ENCODE measurements around the gene ZSWIM4. TPM values are rescaled to one million over a fixed set of nuclear protein-coding genes. Genes with fewer than 3 reads are reported as not detected.
"Not testable (repeated sequence)": the region's sequence is repeated elsewhere in the genome, so short reads cannot be mapped to it uniquely, and the experiment has no call there.

Gene ZSWIM4
- total RNA-seq = 9.4 and 13.5 TPM in 2 replicates

DNA sequence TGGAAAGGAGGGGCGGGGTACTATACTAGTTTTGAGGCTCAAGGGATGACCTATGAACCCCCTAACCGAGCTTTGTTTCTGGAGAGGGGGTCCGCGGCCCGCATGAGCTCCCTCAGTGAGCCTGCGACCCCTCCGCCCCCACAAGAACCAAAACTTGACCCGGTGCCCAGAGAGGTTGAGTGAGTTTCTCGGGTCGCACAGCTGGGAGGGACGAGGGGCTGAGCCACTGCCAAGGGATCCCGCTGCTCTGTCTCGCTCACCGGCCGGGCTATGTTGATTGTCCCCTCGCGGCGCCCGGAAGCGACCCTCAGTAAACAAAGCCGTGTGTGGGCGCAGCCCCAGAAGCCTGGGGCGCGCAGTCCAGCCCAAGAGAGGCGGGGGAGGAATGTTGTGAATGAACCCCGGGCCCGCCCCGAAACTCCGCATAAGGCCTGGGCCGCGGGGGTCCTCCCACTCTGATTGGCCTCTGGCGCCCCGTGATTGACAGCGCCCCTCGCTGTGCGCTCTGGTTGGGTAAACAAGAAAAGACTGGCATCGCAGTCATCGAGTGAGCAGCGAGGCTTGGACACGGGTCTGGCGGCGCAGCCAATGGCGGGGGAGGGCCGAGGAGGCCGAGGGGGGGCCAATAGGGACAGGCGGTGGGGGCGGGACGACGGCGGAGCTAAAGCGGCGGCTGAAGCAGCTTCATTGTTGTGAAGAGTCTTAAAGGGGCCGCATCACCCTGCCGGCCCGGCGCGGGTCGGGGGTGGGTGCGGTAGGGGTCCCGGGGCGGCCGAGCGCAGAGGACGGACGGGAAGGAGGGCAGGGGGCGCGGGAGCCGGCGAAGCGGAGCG, at the start of gene ZSWIM4:
TSS of gene ZSWIM4 (plus strand) at position 687 of the 833 bp plus-strand sequence. CDS start 206 bp downstream, outside the sequence.
- TF ChIP-seq, protein P1, sequence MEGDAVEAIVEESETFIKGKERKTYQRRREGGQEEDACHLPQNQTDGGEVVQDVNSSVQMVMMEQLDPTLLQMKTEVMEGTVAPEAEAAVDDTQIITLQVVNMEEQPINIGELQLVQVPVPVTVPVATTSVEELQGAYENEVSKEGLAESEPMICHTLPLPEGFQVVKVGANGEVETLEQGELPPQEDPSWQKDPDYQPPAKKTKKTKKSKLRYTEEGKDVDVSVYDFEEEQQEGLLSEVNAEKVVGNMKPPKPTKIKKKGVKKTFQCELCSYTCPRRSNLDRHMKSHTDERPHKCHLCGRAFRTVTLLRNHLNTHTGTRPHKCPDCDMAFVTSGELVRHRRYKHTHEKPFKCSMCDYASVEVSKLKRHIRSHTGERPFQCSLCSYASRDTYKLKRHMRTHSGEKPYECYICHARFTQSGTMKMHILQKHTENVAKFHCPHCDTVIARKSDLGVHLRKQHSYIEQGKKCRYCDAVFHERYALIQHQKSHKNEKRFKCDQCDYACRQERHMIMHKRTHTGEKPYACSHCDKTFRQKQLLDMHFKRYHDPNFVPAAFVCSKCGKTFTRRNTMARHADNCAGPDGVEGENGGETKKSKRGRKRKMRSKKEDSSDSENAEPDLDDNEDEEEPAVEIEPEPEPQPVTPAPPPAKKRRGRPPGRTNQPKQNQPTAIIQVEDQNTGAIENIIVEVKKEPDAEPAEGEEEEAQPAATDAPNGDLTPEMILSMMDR (conservative IDR thresholded peaks at IDR 0.05; ENCODE audit: low read depth, low read length) = no peak
- H3K4me3 ChIP-seq (ENCODE audit: low read depth, low read length) = peak within 1 kb of the TSS; percentile 99
- DNase-seq (ENCODE audit: low read depth) = peak; percentile 79

DNA sequence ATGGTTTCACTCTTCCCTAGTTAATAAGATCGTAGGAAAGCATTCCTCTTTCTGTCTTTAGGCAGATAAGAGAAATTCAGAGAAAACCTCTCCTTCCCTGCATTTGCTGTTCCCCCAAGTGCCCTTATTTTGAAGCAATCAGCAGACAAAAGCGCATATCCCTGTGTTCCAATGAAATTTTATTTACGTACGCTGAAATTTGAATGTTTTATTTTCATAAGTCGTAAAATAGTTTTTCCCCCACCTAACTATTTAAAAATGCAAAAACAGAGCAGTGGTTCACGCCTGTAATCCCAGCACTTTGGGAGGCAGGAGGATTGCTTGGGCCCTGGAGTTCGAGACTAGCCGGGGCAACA, 48.2 kb upstream of the ZSWIM4 start:
- TF ChIP-seq, protein P1 (conservative IDR thresholded peaks at IDR 0.05; ENCODE audit: low read depth, low read length) = no peak
- H3K4me3 ChIP-seq (ENCODE audit: low read depth, low read length) = peak overlapping the region; percentile 72
- DNase-seq (ENCODE audit: low read depth) = no peak

DNA sequence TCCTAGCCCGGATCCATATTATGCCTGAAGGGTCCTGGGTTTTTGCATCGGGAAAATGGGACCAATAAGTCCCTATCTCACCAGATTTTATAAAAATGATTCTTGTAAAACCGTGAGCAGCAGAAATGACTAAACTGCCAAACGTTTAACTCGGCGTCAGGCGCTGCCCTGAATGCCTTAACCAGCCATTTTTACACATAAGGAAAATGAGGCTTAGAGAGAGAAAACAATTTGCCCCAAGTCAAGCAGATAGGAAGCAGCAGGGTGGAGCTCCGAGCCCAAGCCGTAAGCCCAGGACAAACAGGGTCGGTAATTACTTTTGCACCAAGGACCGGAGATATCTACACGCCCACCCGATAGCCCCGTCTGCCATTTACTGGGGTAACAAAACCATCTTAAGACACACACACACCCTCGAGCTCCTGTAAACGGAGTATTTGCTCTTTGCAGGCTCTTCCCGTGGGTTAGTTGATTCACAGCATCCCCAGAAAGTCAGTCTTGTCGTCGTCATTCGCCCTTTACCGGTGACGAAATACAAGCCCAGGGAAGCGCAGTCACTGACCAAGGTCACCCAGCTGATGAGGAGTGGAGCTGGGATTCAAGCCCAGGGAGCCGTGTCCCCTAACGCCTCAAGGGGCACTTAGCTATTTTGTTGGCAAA, 46.9 kb upstream of the ZSWIM4 start:
- H3K4me3 ChIP-seq (ENCODE audit: low read depth, low read length) = peak overlapping the region; percentile 72
- DNase-seq (ENCODE audit: low read depth) = no peak
- TF ChIP-seq, protein P1 (conservative IDR thresholded peaks at IDR 0.05; ENCODE audit: low read depth, low read length) = no peak

DNA sequence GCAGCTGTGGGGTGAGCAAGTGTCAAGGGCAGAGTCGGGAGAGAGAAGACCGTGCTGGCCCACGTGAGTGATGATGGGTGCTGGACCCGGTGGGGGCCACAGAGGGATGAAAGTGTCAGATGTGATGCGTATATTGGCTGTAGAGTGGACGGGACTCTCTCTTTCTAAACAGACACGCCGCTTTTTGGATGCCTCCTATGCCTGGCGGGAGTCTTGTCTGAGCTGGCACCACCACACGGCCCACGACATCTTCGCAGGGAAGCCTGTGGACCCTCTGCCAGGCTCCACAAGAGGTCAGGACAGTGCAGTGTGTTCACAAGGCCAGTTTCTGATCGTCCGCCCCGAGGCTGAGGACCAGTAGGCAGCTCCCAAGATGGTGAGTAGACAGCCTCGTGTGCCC, 43.8 kb upstream of the ZSWIM4 start:
- TF ChIP-seq, protein P1 (conservative IDR thresholded peaks at IDR 0.05; ENCODE audit: low read depth, low read length) = no peak
- no peak for DNase-seq (ENCODE audit: low read depth)
- H3K4me3 ChIP-seq (ENCODE audit: low read depth, low read length) = no peak overlapping the region

DNA sequence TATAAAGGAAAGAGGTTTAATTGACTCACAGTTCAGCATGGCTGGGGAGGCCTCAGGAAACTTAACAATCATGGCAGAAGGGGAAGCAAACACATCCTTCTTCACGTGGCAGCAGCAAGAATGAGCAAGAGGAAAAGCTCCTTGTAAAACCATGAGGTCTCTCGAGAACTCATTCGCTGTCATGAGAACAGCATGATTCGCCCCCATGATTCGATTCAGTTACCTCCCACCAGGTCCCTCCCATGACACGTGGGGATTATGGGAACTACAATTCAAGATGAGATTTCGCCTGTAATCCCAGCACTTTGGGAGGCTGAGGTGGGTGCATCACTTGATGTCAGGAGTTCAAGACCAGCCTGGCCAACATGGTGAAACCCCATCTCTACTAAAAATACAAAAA, 41.6 kb upstream of the ZSWIM4 start:
- DNase-seq (ENCODE audit: low read depth); H3K4me3 ChIP-seq (ENCODE audit: low read depth, low read length): not testable (repeated sequence)

DNA sequence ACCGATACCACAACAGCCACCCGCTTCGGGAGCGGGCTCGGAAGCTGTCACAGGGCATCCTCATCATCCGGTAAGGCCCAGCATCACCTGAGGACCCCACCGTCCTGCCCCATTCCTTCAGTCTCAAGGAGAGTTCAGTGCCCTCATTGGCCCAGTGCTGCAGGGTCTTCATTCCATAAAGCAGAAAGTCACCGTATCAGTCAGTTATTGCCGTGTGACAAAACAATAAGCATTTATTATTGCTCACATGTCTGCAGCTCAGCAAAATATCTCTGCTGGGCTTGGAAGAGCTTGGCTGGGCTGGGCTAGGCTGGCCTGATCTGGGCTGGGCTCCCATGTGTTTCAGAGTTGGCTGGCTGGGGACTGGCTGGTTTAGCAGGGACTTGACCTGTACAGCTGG, 39.0 kb upstream of the ZSWIM4 start:
- no peak overlapping the region for H3K4me3 ChIP-seq (ENCODE audit: low read depth, low read length)
- DNase-seq (ENCODE audit: low read depth) = no peak
- TF ChIP-seq, protein P1 (conservative IDR thresholded peaks at IDR 0.05; ENCODE audit: low read depth, low read length) = no peak

DNA sequence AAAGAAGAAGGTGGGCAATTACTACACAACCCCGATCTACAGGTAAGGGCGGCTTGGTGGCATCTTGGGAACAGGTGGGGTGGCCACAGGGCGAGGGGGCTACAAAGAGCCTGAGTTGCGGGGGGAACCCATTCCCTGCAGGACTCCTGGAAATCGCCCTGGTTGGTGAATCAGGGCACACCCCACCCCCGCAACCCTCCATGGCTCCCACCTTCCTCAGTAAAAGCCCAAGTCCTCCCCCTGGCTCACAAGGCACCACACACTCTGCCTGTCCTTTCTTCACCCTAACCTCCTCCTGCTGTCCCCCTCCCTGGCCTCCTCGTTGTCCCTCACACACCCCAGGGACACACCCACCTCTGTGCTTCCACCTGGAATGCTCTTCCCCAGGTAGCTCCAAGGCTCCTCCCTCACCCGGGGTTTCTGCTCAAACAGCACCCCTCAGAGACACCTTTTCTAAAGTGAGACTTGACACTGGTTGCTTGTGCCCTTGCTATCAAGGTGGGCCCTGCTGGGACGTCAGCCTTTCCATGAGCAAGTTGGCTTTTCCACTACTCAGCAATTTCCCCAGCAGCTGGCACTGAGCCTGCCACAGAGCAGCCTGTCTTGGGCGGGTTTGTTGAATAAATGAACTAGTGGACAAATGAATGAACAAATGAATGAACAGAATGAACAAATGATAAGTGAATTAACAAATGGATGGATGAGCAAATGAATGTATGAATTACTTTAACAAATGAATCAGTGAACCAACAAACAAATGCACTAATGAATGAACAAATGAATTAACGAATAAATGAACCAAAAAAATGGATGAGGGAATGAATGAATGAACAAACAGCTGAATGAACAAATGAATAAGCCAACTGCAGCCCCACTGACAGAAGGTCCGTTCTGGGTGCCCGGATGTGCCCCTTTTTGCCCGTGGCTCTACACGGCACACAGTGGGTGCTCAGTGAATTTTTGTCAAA, 37.2 kb upstream of the ZSWIM4 start:
- DNase-seq (ENCODE audit: low read depth) = no peak
- no peak overlapping the region for H3K4me3 ChIP-seq (ENCODE audit: low read depth, low read length)
- TF ChIP-seq, protein P1 (conservative IDR thresholded peaks at IDR 0.05; ENCODE audit: low read depth, low read length) = no peak
